Measurements from ENCODE around the gene FBXL20.
A peak's percentile ranks its signal among the peaks of the same experiment; 100 is the strongest.

Gene FBXL20

DNA sequence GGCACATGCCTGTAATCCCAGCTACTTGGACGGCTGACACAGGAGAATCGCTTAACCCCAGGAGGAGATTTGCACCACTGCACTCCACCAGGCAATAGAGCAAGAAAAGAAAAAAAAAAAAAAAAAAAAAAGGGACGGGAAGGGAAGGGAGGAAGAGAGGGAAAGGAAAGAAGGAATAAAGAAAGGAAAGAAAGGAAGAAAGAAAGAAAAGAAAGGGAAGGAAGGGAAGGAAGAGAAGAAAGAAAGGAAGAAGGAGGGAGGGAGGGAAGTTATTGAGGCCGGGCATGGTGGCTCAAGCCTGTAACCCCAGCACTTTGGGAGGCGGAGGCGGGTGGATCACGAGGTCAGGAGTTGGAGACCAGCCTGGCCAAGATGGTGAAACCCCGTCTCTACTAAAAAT is 125.3 kb downstream of the FBXL20 start:
- no peaks in the 10 kb centered on the region for H3K9me3 ChIP-seq
- peaks cover 36 to 91% (median 61%) of the 10 kb centered on the region in 3 donors for H3K36me3 ChIP-seq
- no peak for DNase-seq
- intact Hi-C loops (cut with DNase I; ENCODE audit: low total_unique reads), result no loop called here
- H3K27me3 ChIP-seq, result no peaks in the 10 kb centered on the region
- no peaks in the 10 kb centered on the region for H3K4me1 ChIP-seq
- TF ChIP-seq, protein P1, sequence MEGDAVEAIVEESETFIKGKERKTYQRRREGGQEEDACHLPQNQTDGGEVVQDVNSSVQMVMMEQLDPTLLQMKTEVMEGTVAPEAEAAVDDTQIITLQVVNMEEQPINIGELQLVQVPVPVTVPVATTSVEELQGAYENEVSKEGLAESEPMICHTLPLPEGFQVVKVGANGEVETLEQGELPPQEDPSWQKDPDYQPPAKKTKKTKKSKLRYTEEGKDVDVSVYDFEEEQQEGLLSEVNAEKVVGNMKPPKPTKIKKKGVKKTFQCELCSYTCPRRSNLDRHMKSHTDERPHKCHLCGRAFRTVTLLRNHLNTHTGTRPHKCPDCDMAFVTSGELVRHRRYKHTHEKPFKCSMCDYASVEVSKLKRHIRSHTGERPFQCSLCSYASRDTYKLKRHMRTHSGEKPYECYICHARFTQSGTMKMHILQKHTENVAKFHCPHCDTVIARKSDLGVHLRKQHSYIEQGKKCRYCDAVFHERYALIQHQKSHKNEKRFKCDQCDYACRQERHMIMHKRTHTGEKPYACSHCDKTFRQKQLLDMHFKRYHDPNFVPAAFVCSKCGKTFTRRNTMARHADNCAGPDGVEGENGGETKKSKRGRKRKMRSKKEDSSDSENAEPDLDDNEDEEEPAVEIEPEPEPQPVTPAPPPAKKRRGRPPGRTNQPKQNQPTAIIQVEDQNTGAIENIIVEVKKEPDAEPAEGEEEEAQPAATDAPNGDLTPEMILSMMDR (IDR thresholded peaks at IDR 0.05), result no peak
- H3K27ac ChIP-seq, result no peak overlapping the region
- no peak overlapping the region for H3K4me3 ChIP-seq

DNA sequence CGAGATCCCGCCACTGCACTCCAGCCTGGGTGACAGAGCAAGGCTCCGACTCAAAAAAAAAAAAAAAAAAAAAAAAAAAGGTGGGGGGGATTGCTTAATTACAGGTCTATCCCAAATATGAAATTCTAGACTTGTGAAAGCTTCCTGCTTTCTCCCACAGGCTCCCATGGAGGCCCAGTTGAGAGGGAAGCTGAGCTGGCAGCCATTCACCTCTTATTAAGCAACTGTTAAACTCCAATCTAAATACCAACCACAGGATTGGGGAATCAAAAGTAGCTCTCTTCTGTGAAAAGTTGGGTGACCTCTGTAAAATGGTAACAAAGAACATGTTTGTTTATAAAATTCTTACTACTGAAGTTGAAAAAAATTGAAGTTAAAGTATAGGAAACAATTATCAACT is 129.9 kb downstream of the FBXL20 start:
- Histone ChIP-seq H3K4me1 (no peaks in the 10 kb centered on the region), H3K9me3 (no peaks in the 10 kb centered on the region), H3K4me3 (no peak overlapping the region), H3K27ac (no peak overlapping the region), H3K36me3 (peaks cover 51 to 95% (median 65%) of the 10 kb centered on the region in 3 donors), H3K27me3 (no peaks in the 10 kb centered on the region)
- no peak for DNase-seq
- intact Hi-C loops (cut with DNase I; ENCODE audit: low total_unique reads), result no loop called here
- TF ChIP-seq, protein P1 (IDR thresholded peaks at IDR 0.05), result no peak

DNA sequence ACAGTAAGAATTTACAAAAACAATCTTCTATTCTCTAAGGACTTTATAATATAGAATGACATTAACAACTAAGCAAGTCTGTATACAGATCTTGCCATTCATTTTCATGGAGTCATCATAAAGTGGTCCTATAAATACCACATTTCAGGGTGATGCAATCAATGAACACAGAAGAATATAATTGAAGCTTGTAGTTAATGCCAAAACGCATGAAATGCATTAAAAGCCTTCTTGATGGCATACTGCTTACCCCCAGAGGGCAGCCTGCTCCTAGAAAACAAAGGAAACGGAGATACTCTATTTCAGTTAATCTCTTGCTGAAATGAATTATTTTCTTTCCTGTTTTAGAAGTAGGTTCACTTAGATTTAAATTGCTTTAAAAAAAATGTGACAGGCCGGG is 130.5 kb downstream of the FBXL20 start:
- Histone ChIP-seq H3K36me3 (peaks cover 51 to 99% (median 64%) of the 10 kb centered on the region in 3 donors), H3K9me3 (no peaks in the 10 kb centered on the region), H3K27ac (no peak overlapping the region), H3K27me3 (no peaks in the 10 kb centered on the region), H3K4me1 (no peaks in the 10 kb centered on the region), H3K4me3 (no peak overlapping the region)
- intact Hi-C loops (cut with DNase I; ENCODE audit: low total_unique reads), result no loop called here
- no peak for DNase-seq
- TF ChIP-seq, protein P1 (IDR thresholded peaks at IDR 0.05), result peak; percentile 17 to 29

DNA sequence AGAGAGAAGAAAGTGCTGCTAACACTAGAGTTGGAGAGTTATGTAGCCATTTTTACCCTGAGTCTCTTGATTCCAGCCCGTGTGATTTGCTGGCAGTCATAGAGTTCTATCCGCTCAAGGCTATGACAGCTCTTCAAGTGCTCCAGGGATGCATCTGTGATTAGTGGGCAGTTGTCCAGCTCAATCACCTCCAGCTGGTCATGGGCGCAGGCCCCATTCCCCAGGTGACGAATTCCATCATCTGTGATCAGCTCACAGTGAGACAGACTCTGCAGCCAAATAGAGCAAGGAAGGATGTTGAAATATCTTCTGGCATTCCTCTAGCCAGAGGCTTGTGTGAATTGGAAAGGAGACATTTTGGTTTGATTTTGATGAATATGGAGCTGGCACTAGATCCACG is 137.3 kb downstream of the FBXL20 start:
- Histone ChIP-seq H3K27ac (no peak overlapping the region), H3K36me3 (peaks cover 50 to 100% (median 81%) of the 10 kb centered on the region in 3 donors), H3K4me1 (no peaks in the 10 kb centered on the region), H3K9me3 (no peaks in the 10 kb centered on the region), H3K27me3 (no peaks in the 10 kb centered on the region), H3K4me3 (no peak overlapping the region)
- intact Hi-C loops (cut with DNase I; ENCODE audit: low total_unique reads), result no loop called here
- TF ChIP-seq, protein P1 (IDR thresholded peaks at IDR 0.05), result no peak
- peak in 1 of 2 donors; percentile 55 for DNase-seq

DNA sequence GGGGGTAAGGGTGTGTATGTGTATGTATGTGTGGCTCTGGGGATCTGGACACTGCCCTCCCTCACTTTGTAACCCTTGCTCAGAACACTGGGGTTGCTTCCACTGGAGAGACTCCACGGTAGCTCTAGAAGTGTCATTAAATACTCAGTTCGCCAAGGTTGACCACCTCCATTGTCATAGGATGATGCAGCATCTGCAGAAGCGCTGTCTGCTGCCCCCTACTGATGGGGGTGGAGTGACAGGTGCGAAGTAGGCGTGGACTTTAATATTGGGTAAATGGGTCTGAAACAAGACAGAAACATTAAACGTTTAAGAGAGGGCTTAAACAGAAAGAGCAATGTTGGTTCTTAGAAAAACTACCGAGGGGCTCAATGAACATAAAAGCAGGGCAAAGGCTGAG is 140.1 kb downstream of the FBXL20 start:
- intact Hi-C loops (cut with DNase I; ENCODE audit: low total_unique reads), result no loop called here
- H3K36me3 ChIP-seq, result peaks cover 47 to 95% (median 78%) of the 10 kb centered on the region in 3 donors
- H3K4me3 ChIP-seq, result no peak overlapping the region
- H3K27ac ChIP-seq, result no peak overlapping the region
- no peaks in the 10 kb centered on the region for H3K4me1 ChIP-seq
- H3K9me3 ChIP-seq, result no peaks in the 10 kb centered on the region
- DNase-seq, result no peak
- TF ChIP-seq, protein P1 (IDR thresholded peaks at IDR 0.05), result peak in 1 of 2 experiments; percentile 12
- H3K27me3 ChIP-seq, result no peaks in the 10 kb centered on the region
